ENCODE measurements around the gene LYPD6B. TPM values are rescaled to one million over a fixed set of nuclear protein-coding genes. Genes with fewer than 3 reads are reported as not detected.

LYPD6B gene
- total and polyA plus RNA-seq, 10 of the 15 experiments (the other 5 are each of a cell fraction or from before 2014, with no cell fraction given), result 1.0 to 6.6 (median 4.0) TPM

DNA sequence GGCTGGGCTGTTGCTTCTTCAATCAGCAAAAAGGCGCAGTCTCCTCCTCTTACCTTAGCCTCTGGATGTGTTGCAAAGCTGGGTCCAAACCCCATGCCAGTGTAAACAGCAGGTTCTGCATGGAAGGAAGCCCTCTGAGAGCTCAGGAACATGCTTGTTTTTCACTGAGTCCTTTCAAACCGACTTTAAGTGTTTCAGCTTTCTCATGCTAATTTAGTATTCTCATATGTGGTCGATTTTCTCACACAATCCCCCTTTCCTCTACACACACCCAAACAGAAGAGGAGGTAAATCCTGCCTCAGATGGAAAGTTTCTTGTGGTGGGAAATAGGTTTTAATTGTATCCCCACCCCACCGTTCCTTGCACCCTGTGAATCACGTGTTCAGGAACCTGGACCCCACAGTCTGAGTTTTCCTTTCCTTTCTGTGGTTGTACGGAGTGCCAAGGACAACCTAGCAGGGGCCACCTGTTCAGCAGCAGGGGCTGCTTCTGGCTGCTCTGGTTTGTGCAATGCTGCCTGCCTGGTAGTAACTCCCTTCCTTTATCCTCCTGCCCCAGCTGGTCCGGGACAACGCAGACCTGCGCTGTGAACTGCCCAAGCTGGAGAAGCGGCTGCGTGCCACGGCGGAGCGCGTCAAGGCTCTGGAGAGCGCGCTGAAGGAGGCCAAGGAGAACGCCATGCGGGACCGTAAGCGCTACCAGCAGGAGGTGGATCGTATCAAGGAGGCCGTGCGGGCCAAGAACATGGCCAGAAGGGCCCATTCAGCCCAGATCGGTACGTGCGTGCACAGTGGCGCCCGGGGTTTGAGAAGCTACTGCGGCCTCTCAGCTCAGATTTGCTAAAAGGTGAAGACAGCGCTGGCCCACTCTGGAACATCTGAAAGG, 28.7 kb upstream of the LYPD6B start (continued):
- TF ChIP-seq, protein P1, sequence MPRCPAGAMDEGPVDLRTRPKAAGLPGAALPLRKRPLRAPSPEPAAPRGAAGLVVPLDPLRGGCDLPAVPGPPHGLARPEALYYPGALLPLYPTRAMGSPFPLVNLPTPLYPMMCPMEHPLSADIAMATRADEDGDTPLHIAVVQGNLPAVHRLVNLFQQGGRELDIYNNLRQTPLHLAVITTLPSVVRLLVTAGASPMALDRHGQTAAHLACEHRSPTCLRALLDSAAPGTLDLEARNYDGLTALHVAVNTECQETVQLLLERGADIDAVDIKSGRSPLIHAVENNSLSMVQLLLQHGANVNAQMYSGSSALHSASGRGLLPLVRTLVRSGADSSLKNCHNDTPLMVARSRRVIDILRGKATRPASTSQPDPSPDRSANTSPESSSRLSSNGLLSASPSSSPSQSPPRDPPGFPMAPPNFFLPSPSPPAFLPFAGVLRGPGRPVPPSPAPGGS (IDR thresholded peaks at IDR 0.05; ENCODE audit: borderline replicate concordance, insufficient read depth, low read depth, low read length, poor library complexity, severe bottlenecking), result no peak
- TF ChIP-seq KAT2A (conservative IDR thresholded peaks at IDR 0.05; ENCODE audit: control insufficient read depth, low read depth, low read length) (no peak), ESRRA (IDR thresholded peaks at IDR 0.05; ENCODE audit: low read length) (no peak), KLF5 (IDR thresholded peaks at IDR 0.05; ENCODE audit: partially characterized antibody) (no peak)
- TF ChIP-seq, protein P2, sequence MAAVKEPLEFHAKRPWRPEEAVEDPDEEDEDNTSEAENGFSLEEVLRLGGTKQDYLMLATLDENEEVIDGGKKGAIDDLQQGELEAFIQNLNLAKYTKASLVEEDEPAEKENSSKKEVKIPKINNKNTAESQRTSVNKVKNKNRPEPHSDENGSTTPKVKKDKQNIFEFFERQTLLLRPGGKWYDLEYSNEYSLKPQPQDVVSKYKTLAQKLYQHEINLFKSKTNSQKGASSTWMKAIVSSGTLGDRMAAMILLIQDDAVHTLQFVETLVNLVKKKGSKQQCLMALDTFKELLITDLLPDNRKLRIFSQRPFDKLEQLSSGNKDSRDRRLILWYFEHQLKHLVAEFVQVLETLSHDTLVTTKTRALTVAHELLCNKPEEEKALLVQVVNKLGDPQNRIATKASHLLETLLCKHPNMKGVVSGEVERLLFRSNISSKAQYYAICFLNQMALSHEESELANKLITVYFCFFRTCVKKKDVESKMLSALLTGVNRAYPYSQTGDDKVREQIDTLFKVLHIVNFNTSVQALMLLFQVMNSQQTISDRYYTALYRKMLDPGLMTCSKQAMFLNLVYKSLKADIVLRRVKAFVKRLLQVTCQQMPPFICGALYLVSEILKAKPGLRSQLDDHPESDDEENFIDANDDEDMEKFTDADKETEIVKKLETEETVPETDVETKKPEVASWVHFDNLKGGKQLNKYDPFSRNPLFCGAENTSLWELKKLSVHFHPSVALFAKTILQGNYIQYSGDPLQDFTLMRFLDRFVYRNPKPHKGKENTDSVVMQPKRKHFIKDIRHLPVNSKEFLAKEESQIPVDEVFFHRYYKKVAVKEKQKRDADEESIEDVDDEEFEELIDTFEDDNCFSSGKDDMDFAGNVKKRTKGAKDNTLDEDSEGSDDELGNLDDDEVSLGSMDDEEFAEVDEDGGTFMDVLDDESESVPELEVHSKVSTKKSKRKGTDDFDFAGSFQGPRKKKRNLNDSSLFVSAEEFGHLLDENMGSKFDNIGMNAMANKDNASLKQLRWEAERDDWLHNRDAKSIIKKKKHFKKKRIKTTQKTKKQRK (IDR thresholded peaks at IDR 0.05; ENCODE audit: low read depth, low read length), result no peak

DNA sequence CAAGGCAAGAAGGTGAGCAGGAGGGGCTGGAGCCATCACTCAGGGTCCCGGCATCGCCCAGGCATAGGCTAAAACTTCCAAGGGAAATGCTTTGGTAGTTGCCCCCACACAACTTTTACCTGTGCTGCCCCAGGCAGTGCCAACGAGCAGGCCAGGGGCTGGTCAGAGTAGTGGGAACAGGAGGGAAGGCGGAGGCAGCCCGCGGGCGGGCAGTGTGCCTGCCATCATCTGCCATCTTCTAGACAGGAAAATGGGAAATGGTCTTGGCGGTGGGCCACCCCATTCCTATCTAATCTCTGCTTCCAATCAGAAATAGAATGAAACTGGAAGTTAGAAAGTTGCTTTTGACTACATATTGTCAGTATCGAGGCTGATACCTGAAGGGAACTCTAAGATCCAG, 26.0 kb upstream of the LYPD6B start:
- intact Hi-C loops (cut with micrococcal nuclease; ENCODE audit: unreplicated experiment), result no loop called here
- H3K4me2 ChIP-seq (ENCODE audit: control insufficient read depth, insufficient read depth), result no peak overlapping the region
- SMC1A ChIA-PET (ENCODE audit: uncharacterized antibody, unreplicated experiment), result interaction anchor here (14.0 kb wide), 1 partner anchor 22 kb away, joined by 327 read pairs; the partner anchor contains the start of gene LYPD6B
- no peaks in the 10 kb centered on the region for H3K36me3 ChIP-seq (ENCODE audit: control insufficient read depth in 2 of 2, insufficient read depth in 2 of 2, low read length in 1 of 2)
- in situ Hi-C loops (cut with MboI), result no loop called here
- H2AFZ ChIP-seq (ENCODE audit: control insufficient read depth, low read depth, low read length), result no peak overlapping the region
- no peak overlapping the region for H3K4me3 ChIP-seq
- DNase-seq (ENCODE audit: low read depth, low spot score) (no peak), ATAC-seq (no peak), FAIRE-seq (no peak)
- no peak overlapping the region for H3K9ac ChIP-seq (ENCODE audit: control insufficient read depth, insufficient read depth, low read length)
- BruUV-seq (replicated peaks), result no TSS peak
- H3K27me3 ChIP-seq (replicated peaks in 1 of 2; ENCODE audit: control insufficient read depth in 2 of 2, insufficient read depth in 2 of 2, low read length in 1 of 2), result no peaks in the 10 kb centered on the region
- RAD21 ChIA-PET (ENCODE audit: unreplicated experiment), result no interaction called here
- no peaks in the 10 kb centered on the region for H3K9me3 ChIP-seq (replicated peaks; ENCODE audit: control insufficient read depth, insufficient read depth, low read length)
- H3K4me1 ChIP-seq (ENCODE audit: control insufficient read depth, insufficient read depth, low read length), result no peaks in the 10 kb centered on the region; the same call in 1 of the 2 replicates
- H3K79me2 ChIP-seq (ENCODE audit: control insufficient read depth, insufficient read depth, low read length), result no peaks in the 10 kb centered on the region
- WGBS (ENCODE audit: insufficient coverage, insufficient replicate concordance, low lambda C conversion rate, missing lambda C conversion rate), result 63% methylated on average over 9 of the region's 9 CpGs
- no peaks in the 10 kb centered on the region for H4K20me1 ChIP-seq (ENCODE audit: control insufficient read depth, insufficient read depth)
- POLR2A ChIA-PET, result no interaction called here
- CTCF ChIA-PET, result interaction anchor here (18.7 kb wide), 1 partner anchor 21 kb away, joined by 508 read pairs; the partner anchor contains the start of gene LYPD6B
- H3K27ac ChIP-seq (ENCODE audit: control insufficient read depth, insufficient read depth), result no peak overlapping the region
- no peak for TF ChIP-seq CBFB (IDR thresholded peaks at IDR 0.05; ENCODE audit: low read depth)
- TF ChIP-seq IKZF1 (conservative IDR thresholded peaks at IDR 0.05), result no peak
- no peak for TF ChIP-seq SMAD1 (IDR thresholded peaks at IDR 0.05; ENCODE audit: low read depth, partially characterized antibody)
- TF ChIP-seq GABPA (IDR thresholded peaks at IDR 0.05; ENCODE audit: low read depth), result no peak
- no peak for TF ChIP-seq RB1 (IDR thresholded peaks at IDR 0.05; ENCODE audit: borderline replicate concordance)
- TF ChIP-seq TCF3 (IDR thresholded peaks at IDR 0.05; ENCODE audit: borderline replicate concordance, insufficient read depth, low read depth, low read length), result no peak
- no peak for TF ChIP-seq TCF7 (IDR thresholded peaks at IDR 0.05; ENCODE audit: borderline replicate concordance)
- TF ChIP-seq, protein P3, sequence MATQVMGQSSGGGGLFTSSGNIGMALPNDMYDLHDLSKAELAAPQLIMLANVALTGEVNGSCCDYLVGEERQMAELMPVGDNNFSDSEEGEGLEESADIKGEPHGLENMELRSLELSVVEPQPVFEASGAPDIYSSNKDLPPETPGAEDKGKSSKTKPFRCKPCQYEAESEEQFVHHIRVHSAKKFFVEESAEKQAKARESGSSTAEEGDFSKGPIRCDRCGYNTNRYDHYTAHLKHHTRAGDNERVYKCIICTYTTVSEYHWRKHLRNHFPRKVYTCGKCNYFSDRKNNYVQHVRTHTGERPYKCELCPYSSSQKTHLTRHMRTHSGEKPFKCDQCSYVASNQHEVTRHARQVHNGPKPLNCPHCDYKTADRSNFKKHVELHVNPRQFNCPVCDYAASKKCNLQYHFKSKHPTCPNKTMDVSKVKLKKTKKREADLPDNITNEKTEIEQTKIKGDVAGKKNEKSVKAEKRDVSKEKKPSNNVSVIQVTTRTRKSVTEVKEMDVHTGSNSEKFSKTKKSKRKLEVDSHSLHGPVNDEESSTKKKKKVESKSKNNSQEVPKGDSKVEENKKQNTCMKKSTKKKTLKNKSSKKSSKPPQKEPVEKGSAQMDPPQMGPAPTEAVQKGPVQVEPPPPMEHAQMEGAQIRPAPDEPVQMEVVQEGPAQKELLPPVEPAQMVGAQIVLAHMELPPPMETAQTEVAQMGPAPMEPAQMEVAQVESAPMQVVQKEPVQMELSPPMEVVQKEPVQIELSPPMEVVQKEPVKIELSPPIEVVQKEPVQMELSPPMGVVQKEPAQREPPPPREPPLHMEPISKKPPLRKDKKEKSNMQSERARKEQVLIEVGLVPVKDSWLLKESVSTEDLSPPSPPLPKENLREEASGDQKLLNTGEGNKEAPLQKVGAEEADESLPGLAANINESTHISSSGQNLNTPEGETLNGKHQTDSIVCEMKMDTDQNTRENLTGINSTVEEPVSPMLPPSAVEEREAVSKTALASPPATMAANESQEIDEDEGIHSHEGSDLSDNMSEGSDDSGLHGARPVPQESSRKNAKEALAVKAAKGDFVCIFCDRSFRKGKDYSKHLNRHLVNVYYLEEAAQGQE (IDR thresholded peaks at IDR 0.05; ENCODE audit: low read depth, low read length), result no peak
